ENCODE measurements around the gene CFAP298.

CFAP298 gene

GRCh38 chr21:32597205-32597604 is 15.0 kb downstream of the CFAP298 start:
- FAIRE-seq = no peak

DNA sequence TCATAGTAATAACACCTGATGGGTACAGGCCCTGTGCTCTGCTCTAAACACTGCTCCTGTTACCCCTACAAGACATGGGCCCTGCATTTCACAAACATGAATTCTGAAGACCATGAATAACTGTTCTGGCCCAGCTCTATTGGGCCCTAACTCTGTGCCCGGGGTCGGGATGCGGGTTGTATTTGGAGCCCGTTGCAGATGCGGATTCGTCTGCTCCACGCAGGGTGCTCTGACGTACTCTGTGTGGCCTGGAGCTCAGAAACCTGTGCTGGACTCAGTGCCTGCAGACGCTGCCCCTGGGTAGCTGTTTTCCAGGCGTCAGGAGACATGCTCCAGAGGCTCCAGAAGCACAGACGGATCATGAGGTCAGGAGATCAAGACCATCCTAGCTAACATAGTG is 16.7 kb downstream of the CFAP298 start:
- no peak for FAIRE-seq

DNA sequence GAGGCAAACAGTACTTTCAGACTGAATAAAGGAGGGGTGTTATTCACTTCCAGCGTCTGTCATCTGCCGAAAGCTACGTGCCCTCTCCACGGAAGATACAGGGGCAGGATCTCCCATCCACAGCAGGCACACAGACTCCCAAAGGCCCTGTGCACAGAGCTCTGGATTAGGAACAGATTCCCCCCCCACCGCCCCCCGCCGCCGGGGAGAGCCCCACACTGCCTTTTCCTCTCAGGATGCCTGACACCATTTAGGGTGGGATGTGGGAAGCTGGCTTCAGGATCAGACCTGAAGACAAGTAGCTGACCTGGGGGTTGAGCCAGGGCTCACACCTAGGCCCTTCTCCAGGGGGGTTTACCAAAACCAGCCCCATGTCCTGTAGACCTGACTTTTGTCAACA is 18.5 kb downstream of the CFAP298 start:
- no peak for FAIRE-seq

- no peak for FAIRE-seq
Observed at GRCh38 chr21:32592929-32593502, 19.2 kb downstream of the CFAP298 start.

DNA sequence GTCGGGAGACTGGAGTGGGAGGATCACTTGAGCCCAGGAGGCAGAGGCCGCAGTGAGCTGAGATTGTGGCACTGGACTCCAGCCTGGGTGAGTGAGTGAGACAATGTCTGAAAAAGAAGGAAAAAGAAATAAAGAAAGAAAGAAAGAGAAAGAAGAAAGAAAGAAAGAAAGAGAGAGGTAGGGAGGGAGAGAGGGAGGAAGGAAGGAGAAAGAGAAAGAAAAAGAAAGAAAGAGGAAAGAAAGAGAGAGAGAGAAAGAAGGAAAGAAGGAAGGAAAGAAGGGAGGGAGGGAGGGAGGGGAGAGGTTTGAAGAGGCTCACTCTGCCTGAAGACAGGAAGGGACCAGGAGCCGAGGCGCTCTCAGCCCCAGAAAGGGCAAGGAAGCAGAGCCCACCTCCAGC is 22.0 kb downstream of the CFAP298 start:
- no peak for FAIRE-seq

DNA sequence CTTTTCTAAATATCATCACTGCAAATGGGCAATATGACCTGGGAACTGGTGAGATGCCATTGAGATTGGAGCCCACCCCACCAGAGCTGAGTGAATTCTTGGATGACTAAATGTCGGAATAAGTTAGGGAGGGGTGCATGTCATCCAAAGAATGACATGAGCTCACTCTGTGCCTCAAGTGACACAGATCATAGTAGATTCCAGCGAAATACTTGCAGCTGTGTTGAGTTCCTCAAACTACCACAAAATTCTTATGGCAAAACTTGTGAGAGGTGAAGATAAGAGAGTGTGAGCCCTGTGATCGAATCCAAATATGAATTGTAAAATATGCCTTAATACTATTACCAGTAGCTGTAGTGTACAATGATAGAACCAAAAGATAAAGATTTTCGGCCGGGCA is 24.5 kb downstream of the CFAP298 start:
- no peak for FAIRE-seq

DNA sequence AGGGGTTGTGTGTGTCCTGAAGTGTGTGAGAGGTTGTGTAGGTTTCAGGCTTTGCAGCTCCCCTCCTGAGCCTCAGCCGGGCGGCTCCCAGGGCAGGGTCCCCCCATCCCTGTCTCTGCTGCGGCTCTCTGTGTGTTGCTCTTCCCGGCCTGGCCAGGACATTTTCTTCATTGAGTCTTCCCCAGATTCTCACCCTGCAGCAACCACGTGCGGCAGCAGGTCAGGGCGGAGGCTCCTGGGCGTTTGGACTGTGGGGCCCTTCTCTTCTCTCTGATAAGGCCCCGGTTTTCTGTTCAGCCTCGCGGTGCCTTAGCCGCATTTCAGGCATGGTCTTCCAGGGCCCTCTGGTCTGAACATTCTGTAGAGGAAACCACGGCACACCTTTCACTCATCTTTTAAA is 25.1 kb downstream of the CFAP298 start:
- no peak for FAIRE-seq

- FAIRE-seq = no peak
Observed at GRCh38 chr21:32585970-32586369, 26.2 kb downstream of the CFAP298 start.

GRCh38 chr21:32585042-32585710 is 27.0 kb downstream of the CFAP298 start, which contains the start of gene TCP10L:
Gene TCP10L (minus strand): TSS chr21:32585523. CDS start chr21:32584304, 1,219 bp downstream.
- FAIRE-seq = no peak

DNA sequence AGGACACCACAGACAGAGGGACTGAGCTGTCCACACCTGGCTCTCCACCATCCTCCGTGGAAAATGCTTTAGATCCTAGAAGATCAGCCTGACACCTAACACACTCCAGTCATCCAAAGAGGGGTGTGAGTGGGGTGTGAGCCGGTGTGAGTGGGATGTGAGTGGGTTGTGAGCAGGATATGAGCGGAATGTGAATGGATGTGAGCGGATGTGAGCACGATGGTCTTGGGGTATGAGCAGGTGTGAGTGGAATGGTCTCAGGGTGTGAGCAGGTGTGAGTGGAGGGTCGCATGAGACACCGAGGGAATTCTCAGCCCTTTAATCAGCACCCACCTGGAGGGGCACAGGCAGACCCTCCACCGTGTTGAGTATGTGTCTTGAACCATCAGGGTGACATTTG is 27.7 kb downstream of the CFAP298 start:
- FAIRE-seq = no peak

- no peak for FAIRE-seq
Observed at GRCh38 chr21:32581732-32582131, 30.4 kb downstream of the CFAP298 start.

- no peak for FAIRE-seq
Observed at GRCh38 chr21:32580949-32581348, 31.2 kb downstream of the CFAP298 start.

- no peak for FAIRE-seq
Observed at GRCh38 chr21:32578107-32578691, 34.0 kb downstream of the CFAP298 start.

DNA sequence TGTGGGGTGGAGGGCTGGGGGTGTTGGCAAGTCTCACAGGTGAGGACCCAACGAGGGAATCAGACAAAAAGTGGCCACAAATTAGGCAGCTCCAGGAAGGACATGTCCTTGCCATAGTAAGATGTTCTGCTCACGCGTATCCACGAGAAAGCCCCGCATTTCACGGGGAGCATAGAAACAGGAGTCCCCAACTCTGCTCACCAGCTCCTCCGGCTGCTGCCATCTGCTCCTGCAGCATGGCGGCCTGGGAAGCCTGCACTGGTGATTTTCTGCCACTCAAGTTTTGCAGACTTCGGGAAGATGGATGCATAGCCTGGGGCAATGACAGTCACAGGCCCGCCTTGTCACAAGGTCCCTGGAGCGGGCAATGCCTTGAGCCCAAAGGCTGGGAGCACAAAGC is 36.2 kb downstream of the CFAP298 start:
- FAIRE-seq = no peak

DNA sequence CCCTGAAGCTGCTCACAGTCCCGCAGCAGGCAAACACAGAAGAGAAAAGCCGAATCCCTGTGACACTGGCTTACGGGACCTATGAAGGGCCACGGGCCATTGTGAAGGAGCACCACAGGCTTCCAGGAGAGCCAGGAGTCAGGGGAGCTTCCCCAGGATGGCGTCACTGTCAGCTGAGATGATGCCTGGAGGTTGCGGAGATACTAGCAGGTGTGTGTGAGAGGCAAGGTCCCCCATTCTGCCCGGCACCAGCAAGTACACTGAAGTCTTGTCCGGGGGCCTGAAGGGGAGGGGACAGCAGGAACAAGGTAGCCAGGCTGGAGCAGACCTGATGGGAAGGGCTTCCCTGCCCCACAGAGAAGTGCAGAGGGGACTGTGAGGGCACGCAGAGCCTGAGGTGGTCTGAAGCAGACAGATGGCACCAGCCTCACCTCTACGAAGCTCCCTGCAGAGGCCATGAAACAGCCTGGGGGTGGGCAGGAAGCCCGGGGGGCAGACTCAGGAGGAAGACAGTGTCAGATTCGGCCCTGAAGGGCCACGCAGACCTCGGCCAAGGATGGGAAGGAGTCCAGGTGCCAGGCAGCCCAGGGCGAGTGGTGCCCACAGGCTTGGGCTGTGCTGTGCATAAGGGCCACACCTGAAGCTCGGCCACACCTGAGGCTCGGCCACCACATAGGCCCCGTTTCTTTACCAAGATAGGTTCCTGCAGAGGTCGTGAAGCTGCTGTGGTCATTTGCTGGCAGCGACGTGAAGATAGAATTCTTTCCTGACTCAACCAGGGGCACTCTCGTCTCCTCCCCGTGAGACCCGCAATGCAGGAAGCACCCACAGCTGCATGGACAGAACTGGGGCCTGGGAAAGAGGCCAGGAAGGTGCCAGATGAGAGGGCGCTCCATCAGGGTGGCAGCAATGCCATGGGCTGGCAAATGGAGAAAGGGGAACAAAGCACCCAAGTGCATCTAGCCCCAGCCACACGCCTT is 36.9 kb downstream of the CFAP298 start:
- FAIRE-seq = no peak

GRCh38 chr21:32572574-32573420 is 39.4 kb downstream of the CFAP298 start:
- FAIRE-seq = no peak

DNA sequence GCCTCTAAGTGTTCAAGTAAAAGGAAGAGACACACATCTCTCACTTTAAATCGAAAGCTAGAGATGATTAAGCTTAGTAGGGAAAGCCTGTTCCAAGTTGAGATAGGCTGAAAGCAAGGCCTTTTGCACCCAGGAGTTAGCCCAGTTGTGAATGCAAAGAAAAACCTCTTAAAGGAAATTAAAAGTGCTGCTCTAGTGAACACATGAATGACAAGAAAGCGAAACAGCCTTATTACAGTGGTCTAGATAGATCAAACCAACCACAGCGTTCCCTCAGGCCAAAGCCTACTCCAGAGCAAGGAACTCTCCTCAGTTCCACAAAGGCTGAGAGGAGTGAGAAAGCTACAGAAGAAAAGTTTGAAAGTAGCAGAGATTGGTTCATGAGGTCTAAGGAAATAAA is 41.7 kb downstream of the CFAP298 start:
- no peak for FAIRE-seq

- FAIRE-seq = peak; percentile 61
Observed at GRCh38 chr21:32569261-32570230, 42.6 kb downstream of the CFAP298 start.

DNA sequence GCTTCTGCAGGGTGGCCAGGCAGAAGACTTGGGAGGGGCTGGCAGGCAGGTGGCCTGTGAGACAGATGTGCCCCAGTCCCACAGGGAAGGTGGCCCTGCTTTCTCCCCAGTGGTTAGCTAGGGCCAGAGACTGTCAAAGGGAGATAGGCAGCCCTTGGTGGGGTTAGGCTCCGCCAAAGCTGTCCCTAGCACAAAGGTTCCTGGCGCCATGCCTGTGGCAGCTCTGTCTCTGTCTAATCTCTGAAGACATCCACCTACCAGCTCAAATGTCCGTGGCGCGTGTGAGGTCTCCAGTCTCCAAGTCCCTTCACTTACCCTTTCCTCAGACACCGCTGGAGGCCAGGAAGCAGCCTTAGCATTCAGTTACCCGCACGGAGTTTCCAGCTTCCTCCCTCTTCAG is 44.6 kb downstream of the CFAP298 start:
- no peak for FAIRE-seq

DNA sequence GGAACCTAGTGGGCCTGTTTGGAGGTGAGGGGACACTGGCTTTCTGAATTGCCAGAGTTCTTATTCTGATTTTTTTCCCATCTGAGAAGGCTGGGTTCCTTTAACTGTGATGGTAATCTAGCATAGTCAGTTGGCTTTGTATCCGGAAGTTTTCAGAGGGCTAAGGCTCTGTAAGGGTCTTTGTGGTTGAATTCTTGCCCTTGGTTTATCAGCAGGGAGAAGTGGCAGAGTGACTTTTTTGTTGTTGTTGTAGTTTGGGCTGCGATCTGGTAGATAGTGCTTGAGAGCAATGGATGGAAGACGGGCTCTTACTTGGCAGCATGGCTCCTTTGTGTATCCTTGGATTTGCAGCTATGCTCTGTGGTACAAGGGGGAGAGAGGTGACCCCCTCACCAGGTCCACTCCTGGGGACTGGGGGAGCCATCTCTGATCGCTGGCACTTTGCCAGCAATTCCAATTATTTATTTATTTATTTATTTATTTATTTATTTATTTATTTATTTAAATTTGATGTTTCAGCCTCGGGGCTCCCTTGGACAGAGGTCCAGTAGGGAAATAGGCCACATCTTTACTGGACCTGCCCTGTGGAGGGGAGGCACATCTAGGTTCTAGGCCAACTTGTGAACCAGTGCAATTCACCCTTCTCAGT is 45.3 kb downstream of the CFAP298 start:
- FAIRE-seq = no peak
